ENCODE results near the gene WFIKKN1. TPM values are rescaled to one million over a fixed set of nuclear protein-coding genes. Genes with fewer than 3 reads are reported as not detected.

WFIKKN1 gene
- total and polyA plus RNA-seq, 2 of the 13 experiments (the other 11 are each of a cell fraction or from before 2014, with no cell fraction given) = 1.7 to 4.9 TPM

- TF ChIP-seq ZNF138 (CRISPR knock-in tag; IDR thresholded peaks at IDR 0.05; ENCODE audit: low read depth) = no peak
- TF ChIP-seq NR1H2 (CRISPR knock-in tag; IDR thresholded peaks at IDR 0.05; ENCODE audit: borderline replicate concordance, low read depth) = no peak
- TF ChIP-seq PATZ1 (CRISPR knock-in tag; IDR thresholded peaks at IDR 0.05) = peak; percentile 98
- no peak for TF ChIP-seq TCF12 (IDR thresholded peaks at IDR 0.05)
- no peak for TF ChIP-seq TCF12 (CRISPR knock-in tag; IDR thresholded peaks at IDR 0.05)
- TF ChIP-seq NCOR1 (IDR thresholded peaks at IDR 0.05; ENCODE audit: borderline replicate concordance, low read length) = no peak
- TF ChIP-seq SSRP1 (CRISPR knock-in tag; IDR thresholded peaks at IDR 0.05) = no peak
- 0 out of 2 replicates have a peak, but pooled peaks have one; percentile 26 for TF ChIP-seq ZNF121 (CRISPR knock-in tag; IDR thresholded peaks at IDR 0.05)
- TF ChIP-seq ZBTB7B (CRISPR knock-in tag; IDR thresholded peaks at IDR 0.05) = 0 out of 2 replicates have a peak, but pooled peaks have one; percentile 55
- no peak for TF ChIP-seq THAP7 (CRISPR knock-in tag; IDR thresholded peaks at IDR 0.05)
- no peak for TF ChIP-seq POLR2AphosphoS2 (IDR thresholded peaks at IDR 0.05; ENCODE audit: low read depth, low read length)
- no peak for TF ChIP-seq CSRNP2 (CRISPR knock-in tag; conservative IDR thresholded peaks at IDR 0.05; ENCODE audit: low read depth)
- no peak for TF ChIP-seq ZNF772 (CRISPR knock-in tag; IDR thresholded peaks at IDR 0.05)
- peak; percentile 49; the same call in 1 of the 2 replicates for TF ChIP-seq KDM5B (CRISPR knock-in tag; IDR thresholded peaks at IDR 0.05; ENCODE audit: borderline replicate concordance)
- TF ChIP-seq KLF12 (CRISPR knock-in tag; IDR thresholded peaks at IDR 0.05; ENCODE audit: borderline replicate concordance) = 0 out of 2 replicates have a peak, but pooled peaks have one; percentile 75
- no peak for TF ChIP-seq RFXANK (CRISPR knock-in tag; IDR thresholded peaks at IDR 0.05)
- no peak for TF ChIP-seq RFX5 (IDR thresholded peaks at IDR 0.05; ENCODE audit: low read depth, low read length)
- TF ChIP-seq HNF4A (CRISPR knock-in tag; IDR thresholded peaks at IDR 0.05) = peak; percentile 66
- no peak for TF ChIP-seq BRF2 (CRISPR knock-in tag; IDR thresholded peaks at IDR 0.05)
- TF ChIP-seq CENPT (CRISPR knock-in tag; IDR thresholded peaks at IDR 0.05; ENCODE audit: low read depth) = no peak
- peak; percentile 73; the same call in 1 of the 2 replicates for TF ChIP-seq TP53 (CRISPR knock-in tag; conservative IDR thresholded peaks at IDR 0.05)
- 0 out of 2 replicates have a peak, but pooled peaks have one; percentile 2 for TF ChIP-seq ZNF547 (CRISPR knock-in tag; IDR thresholded peaks at IDR 0.05)
- no peak for TF ChIP-seq SCMH1 (CRISPR knock-in tag; IDR thresholded peaks at IDR 0.05; ENCODE audit: borderline replicate concordance)
- no peak for TF ChIP-seq MAFG (CRISPR knock-in tag; IDR thresholded peaks at IDR 0.05)
- TF ChIP-seq MATR3 (CRISPR knock-in tag; IDR thresholded peaks at IDR 0.05) = no peak
- TF ChIP-seq NR3C1 (CRISPR knock-in tag; IDR thresholded peaks at IDR 0.05) = no peak
- no peak for TF ChIP-seq MAZ (IDR thresholded peaks at IDR 0.05; ENCODE audit: borderline replicate concordance, low read depth, low read length)
- TF ChIP-seq MAZ (CRISPR knock-in tag; IDR thresholded peaks at IDR 0.05; ENCODE audit: low read depth) = no peak
These were observed 453 bp upstream of the WFIKKN1 start (continued) for GRCh38 chr16:630249-630814.
